ENCODE measurements around the gene ZNF546. TPM values are rescaled to one million over a fixed set of nuclear protein-coding genes. Genes with fewer than 3 reads are reported as not detected.
A peak's percentile ranks its signal among the peaks of the same experiment; 100 is the strongest.

Gene ZNF546
- total RNA-seq, 1 experiment from 2014 or later: 68.4 TPM

DNA sequence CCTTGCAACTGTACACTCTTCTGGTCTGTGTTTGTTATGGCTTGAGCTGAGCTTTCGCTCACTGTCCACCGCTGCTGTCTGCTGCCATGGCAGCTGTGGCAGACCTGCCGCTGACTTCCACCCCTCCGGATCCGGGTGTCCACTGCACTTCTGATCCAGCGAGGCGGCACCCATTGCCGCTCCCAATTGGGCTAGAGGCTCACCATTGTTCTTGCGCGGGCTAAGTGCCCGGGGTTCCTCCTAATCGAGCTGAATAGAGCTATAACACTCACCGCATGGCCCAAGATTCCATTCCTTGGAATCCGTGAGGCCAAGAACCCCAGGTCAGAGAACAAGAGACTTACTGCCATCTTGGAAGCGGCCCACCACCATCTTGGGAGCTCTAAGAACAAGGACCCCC, 28.1 kb upstream of the ZNF546 start:
- H3K4me1 ChIP-seq (ENCODE audit: control insufficient read depth, insufficient read depth, low read length): peaks cover 17% of the 10 kb centered on the region
- BruUV-seq (replicated peaks): no TSS peak
- no peaks in the 10 kb centered on the region for H3K27me3 ChIP-seq (ENCODE audit: control insufficient read depth, insufficient read depth, low read length)
- no peaks in the 10 kb centered on the region for H3K9me3 ChIP-seq (ENCODE audit: control insufficient read depth, insufficient read depth, low read depth, low read length)
- in situ Hi-C loops (cut with HindIII; ENCODE audit: low pct_unique_long_range_greater_than_20kb, low sequenced_read_pairs) (no loop called here), intact Hi-C loops (cut with micrococcal nuclease; ENCODE audit: unreplicated experiment) (no loop called here)
- ATAC-seq: no peak
- CTCF ChIA-PET: interaction anchor here (0.6 to 4.2 kb wide), 13 partner anchors 17 to 1278 kb away, joined by 3 to 149 read pairs (median 27); partner anchors contain the start of genes DYRK1B and FBL
- POLR2A ChIA-PET: interaction anchor here (0.6 to 4.0 kb wide), 11 partner anchors 8 to 135 kb away, joined by 3 to 55 read pairs (median 10); partner anchors contain the start of genes DYRK1B, FBL, ZNF546 and ZNF780B
- no peak overlapping the region for H3K27ac ChIP-seq (ENCODE audit: low read length)
- no peak for DNase-seq (ENCODE audit: low read depth, low spot score)
- H3K4me3 ChIP-seq (ENCODE audit: low read depth in 2 of 2, low read length in 2 of 2): no peak overlapping the region
- TF ChIP-seq, protein P1, sequence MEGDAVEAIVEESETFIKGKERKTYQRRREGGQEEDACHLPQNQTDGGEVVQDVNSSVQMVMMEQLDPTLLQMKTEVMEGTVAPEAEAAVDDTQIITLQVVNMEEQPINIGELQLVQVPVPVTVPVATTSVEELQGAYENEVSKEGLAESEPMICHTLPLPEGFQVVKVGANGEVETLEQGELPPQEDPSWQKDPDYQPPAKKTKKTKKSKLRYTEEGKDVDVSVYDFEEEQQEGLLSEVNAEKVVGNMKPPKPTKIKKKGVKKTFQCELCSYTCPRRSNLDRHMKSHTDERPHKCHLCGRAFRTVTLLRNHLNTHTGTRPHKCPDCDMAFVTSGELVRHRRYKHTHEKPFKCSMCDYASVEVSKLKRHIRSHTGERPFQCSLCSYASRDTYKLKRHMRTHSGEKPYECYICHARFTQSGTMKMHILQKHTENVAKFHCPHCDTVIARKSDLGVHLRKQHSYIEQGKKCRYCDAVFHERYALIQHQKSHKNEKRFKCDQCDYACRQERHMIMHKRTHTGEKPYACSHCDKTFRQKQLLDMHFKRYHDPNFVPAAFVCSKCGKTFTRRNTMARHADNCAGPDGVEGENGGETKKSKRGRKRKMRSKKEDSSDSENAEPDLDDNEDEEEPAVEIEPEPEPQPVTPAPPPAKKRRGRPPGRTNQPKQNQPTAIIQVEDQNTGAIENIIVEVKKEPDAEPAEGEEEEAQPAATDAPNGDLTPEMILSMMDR (IDR thresholded peaks at IDR 0.05): no peak
- TF ChIP-seq TCF7L2 (IDR thresholded peaks at IDR 0.05; ENCODE audit: low read depth, low read length): no peak
- TF ChIP-seq, protein P2, sequence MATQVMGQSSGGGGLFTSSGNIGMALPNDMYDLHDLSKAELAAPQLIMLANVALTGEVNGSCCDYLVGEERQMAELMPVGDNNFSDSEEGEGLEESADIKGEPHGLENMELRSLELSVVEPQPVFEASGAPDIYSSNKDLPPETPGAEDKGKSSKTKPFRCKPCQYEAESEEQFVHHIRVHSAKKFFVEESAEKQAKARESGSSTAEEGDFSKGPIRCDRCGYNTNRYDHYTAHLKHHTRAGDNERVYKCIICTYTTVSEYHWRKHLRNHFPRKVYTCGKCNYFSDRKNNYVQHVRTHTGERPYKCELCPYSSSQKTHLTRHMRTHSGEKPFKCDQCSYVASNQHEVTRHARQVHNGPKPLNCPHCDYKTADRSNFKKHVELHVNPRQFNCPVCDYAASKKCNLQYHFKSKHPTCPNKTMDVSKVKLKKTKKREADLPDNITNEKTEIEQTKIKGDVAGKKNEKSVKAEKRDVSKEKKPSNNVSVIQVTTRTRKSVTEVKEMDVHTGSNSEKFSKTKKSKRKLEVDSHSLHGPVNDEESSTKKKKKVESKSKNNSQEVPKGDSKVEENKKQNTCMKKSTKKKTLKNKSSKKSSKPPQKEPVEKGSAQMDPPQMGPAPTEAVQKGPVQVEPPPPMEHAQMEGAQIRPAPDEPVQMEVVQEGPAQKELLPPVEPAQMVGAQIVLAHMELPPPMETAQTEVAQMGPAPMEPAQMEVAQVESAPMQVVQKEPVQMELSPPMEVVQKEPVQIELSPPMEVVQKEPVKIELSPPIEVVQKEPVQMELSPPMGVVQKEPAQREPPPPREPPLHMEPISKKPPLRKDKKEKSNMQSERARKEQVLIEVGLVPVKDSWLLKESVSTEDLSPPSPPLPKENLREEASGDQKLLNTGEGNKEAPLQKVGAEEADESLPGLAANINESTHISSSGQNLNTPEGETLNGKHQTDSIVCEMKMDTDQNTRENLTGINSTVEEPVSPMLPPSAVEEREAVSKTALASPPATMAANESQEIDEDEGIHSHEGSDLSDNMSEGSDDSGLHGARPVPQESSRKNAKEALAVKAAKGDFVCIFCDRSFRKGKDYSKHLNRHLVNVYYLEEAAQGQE (IDR thresholded peaks at IDR 0.05; ENCODE audit: insufficient read depth in 1 of 2, low read depth in 2 of 2, low read length in 1 of 2): no peak
- TF ChIP-seq POLR2AphosphoS5 (IDR thresholded peaks at IDR 0.05; ENCODE audit: low read depth, low read length): no peak
- no peak for TF ChIP-seq SIN3A (IDR thresholded peaks at IDR 0.05; ENCODE audit: borderline replicate concordance, insufficient read depth, low read depth, low read length)
- peaks cover 18% of the 10 kb centered on the region for H3K36me3 ChIP-seq (ENCODE audit: control insufficient read depth, insufficient read depth, low read length)

- ChIA-PET CTCF (interaction anchor here (0.6 to 4.2 kb wide), 23 partner anchors 12 to 1278 kb away, joined by 3 to 149 read pairs (median 15); partner anchors contain the start of genes DYRK1B, FBL and ZNF780B), POLR2A (interaction anchor here (0.6 to 4.0 kb wide), 23 partner anchors 8 to 523 kb away, joined by 3 to 55 read pairs (median 6); partner anchors contain the start of genes DYRK1B, FBL, ZNF546 and ZNF780B)
- in situ Hi-C loops (cut with HindIII; ENCODE audit: low pct_unique_long_range_greater_than_20kb, low sequenced_read_pairs): no loop called here
- DNase-seq (ENCODE audit: low read depth, low spot score) (no peak), ATAC-seq (no peak)
- BruUV-seq (replicated peaks): no TSS peak
- Histone ChIP-seq H3K9me3 (ENCODE audit: control insufficient read depth, insufficient read depth, low read depth, low read length) (no peaks in the 10 kb centered on the region), H3K27ac (ENCODE audit: low read length) (no peak overlapping the region; the same call in 1 of the 2 replicates), H3K4me3 (ENCODE audit: low read depth in 2 of 2, low read length in 2 of 2) (peak overlapping the region in 1 of 2 experiments; percentile 50; a peak in 2 of 4 replicates), H3K36me3 (ENCODE audit: control insufficient read depth, insufficient read depth, low read length) (peaks cover 23% of the 10 kb centered on the region), H3K27me3 (ENCODE audit: control insufficient read depth, insufficient read depth, low read length) (no peaks in the 10 kb centered on the region), H3K4me1 (ENCODE audit: control insufficient read depth, insufficient read depth, low read length) (peaks cover 17% of the 10 kb centered on the region)
- no peak for TF ChIP-seq POLR2AphosphoS5 (IDR thresholded peaks at IDR 0.05; ENCODE audit: low read depth, low read length)
- TF ChIP-seq SIN3A (IDR thresholded peaks at IDR 0.05; ENCODE audit: borderline replicate concordance, insufficient read depth, low read depth, low read length): no peak
- no peak for TF ChIP-seq TCF7L2 (IDR thresholded peaks at IDR 0.05; ENCODE audit: low read depth, low read length)
- TF ChIP-seq, protein P1 (IDR thresholded peaks at IDR 0.05): no peak
- intact Hi-C loops (cut with micrococcal nuclease; ENCODE audit: unreplicated experiment): no loop called here
Measured at GRCh38 chr19:39969266-39969665, 27.6 kb upstream of the ZNF546 start.

All from Panc1 (cell line).